ENCODE results near the gene KCNMA1.

KCNMA1 gene

DNA sequence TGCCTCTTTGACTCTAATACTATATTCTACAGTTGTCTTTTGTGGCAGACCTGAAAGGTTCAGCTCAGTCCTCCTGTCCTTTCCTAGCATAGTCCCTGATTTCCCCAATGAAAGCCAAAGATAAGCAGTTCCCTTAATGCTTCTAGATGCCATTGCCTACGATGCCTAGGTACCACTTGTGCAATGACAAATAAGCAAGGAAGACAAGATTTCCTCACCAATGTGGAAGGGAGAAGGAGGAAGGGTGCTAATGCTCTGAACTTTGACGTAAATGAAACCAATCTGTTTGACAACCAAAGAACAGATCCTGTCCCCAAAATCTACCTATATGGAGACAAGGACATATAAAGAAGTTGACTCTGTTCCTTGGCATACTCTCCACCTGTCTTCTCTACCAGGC lies 393.3 kb downstream of the KCNMA1 start:
- H3K27ac ChIP-seq: 0 out of 2 replicates have a peak overlapping the region, but pooled peaks have one; percentile 93
- no peak for TF ChIP-seq ZFX (IDR thresholded peaks at IDR 0.05; ENCODE audit: borderline replicate concordance)
- TF ChIP-seq, protein P1, sequence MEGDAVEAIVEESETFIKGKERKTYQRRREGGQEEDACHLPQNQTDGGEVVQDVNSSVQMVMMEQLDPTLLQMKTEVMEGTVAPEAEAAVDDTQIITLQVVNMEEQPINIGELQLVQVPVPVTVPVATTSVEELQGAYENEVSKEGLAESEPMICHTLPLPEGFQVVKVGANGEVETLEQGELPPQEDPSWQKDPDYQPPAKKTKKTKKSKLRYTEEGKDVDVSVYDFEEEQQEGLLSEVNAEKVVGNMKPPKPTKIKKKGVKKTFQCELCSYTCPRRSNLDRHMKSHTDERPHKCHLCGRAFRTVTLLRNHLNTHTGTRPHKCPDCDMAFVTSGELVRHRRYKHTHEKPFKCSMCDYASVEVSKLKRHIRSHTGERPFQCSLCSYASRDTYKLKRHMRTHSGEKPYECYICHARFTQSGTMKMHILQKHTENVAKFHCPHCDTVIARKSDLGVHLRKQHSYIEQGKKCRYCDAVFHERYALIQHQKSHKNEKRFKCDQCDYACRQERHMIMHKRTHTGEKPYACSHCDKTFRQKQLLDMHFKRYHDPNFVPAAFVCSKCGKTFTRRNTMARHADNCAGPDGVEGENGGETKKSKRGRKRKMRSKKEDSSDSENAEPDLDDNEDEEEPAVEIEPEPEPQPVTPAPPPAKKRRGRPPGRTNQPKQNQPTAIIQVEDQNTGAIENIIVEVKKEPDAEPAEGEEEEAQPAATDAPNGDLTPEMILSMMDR (IDR thresholded peaks at IDR 0.05): no peak

DNA sequence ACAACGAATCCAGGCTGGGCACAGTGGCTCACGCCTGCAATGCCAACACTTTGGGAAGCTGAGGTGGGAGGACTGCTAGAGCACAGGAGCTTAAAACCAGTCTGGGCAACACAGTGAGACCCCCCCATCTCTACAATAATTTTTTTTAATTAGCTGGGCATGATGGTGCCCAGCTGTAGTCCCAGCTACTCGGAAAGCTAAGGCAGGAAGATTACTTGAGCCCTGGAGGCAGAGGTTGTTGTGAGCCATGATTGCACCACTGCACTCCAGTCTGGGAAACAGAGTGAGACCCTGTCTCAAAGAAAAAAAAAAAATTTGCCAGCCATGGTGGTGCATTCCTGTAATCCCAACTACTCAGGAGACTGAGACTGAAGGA lies 396.3 kb downstream of the KCNMA1 start:
- H3K27ac ChIP-seq: peak overlapping the region; percentile 93
- no peak for TF ChIP-seq ZFX (IDR thresholded peaks at IDR 0.05; ENCODE audit: borderline replicate concordance)
- TF ChIP-seq, protein P1 (IDR thresholded peaks at IDR 0.05): no peak

DNA sequence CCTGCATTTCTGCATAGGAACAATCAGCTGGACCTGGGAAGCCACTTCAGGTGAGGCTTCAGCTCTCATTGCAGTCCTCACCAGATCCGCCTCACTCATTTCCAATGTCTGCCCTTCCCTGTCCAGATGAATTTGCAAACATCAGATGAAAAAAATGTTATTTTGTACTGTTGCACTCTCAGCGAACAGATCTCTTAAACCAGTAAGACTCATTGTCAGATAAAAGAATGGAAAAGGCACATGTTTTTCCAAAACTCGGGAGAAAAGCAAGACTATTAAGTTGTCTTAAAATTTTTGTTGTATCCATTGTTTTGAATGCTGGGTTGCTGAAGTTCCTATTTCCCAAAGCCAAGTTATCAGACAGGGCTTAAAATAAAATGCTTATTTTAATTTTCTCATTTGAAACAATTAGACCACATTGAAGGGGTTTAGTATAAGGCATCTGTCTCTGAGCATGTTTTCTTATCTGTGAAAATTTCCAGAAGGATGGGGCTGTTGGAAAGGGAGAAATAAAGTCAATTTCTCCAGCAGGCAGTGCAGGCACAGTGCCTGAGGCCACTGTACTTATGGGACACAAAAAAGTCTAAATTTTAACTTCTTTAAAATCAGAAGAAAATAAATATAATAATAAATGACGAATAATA lies 396.8 kb downstream of the KCNMA1 start:
- TF ChIP-seq ZFX (IDR thresholded peaks at IDR 0.05; ENCODE audit: borderline replicate concordance): no peak
- TF ChIP-seq, protein P1 (IDR thresholded peaks at IDR 0.05): no peak
- peak overlapping the region; percentile 93 for H3K27ac ChIP-seq

DNA sequence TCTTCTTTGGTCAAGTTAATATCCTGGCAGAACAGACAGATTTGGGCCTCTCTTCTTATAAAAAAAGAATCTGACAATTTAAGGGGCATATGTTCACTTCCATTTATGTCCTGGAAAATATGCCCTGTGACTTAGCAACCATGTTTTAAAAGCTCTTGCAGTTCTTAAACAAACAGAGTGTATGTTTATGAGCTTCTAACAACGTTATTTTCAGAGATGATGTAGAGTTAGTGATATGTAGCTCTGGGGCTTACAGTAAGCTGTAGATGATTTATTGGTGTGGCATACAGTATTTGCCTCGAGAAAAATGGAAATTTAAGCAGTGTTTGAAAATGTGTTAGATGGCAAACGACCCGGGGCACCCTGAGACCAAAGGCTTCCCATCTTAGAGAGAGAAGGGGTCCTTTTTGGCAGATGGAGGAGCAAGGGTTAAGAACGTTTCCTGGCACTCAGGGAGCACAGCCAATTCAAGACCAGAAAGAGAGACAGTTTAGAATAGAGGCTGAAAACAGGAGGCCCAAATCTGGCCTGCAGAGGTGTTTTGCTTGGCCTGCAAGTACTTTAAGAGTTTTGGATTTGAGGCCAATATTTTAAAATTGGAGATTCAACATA lies 397.5 kb downstream of the KCNMA1 start:
- TF ChIP-seq ZFX (IDR thresholded peaks at IDR 0.05; ENCODE audit: borderline replicate concordance): no peak
- TF ChIP-seq, protein P1 (IDR thresholded peaks at IDR 0.05): no peak
- H3K27ac ChIP-seq: peak overlapping the region; percentile 93

DNA sequence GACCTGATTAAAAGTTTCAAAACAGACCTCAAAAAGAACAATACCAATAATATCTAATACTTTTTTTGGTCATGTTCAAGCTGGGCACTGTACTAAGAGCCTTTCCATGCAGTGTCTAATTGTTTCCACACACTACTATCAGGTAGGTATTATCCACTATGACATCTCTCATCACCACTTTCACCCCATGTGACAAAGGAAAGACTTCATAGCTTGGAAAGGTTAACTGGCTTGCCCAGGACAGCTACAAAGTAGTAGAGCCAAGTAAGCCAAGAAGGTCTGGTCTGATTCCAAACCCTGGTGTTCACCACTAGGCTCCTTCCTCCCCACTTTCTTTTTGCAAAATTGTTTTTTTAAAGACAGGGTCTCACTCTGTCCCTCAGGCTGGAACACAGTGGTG lies 400.5 kb downstream of the KCNMA1 start:
- no peak overlapping the region for H3K27ac ChIP-seq
- TF ChIP-seq ZFX (IDR thresholded peaks at IDR 0.05; ENCODE audit: borderline replicate concordance): no peak
- TF ChIP-seq, protein P1 (IDR thresholded peaks at IDR 0.05): no peak

DNA sequence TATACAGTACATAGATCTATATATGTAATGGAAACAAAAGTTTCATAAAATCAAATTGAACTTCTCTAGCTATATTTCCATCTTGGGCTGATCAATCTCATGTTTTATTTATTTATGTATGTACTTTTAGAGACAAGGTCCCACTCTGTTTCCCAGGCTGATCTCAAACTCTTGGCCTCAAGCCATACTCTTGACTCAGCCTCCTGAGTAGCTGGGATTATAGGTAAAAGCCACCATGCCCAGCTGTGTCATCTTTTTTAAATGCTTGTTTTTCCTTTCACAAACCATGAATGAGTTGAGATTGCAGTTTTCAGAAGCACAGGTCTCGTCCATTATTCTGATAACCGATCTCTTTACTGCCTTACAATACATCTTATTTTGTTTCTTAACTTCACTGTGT lies 400.9 kb downstream of the KCNMA1 start:
- H3K27ac ChIP-seq: peak overlapping the region; percentile 26; the same call in 1 of the 2 replicates
- TF ChIP-seq, protein P1 (IDR thresholded peaks at IDR 0.05): no peak
- no peak for TF ChIP-seq ZFX (IDR thresholded peaks at IDR 0.05; ENCODE audit: borderline replicate concordance)

DNA sequence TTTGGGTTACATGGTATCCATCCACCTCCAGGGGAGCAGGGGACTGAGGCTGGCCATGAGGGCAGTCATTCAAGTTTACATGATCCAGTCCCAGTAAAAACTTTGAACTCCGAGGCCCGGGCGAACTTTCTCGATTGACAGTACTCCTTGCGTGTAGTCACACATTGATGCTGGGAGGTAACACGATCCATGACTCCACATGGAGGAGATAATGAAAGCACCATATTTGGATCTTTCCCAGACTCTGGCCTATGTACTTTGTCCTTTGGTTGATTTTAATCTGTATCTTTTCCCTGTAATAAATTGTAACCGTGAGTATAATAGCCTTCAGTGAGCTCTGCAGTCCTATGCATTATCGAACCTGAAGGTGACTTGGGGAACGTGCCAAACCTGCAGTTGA lies 401.6 kb downstream of the KCNMA1 start:
- TF ChIP-seq, protein P1 (IDR thresholded peaks at IDR 0.05): no peak
- no peak for TF ChIP-seq ZFX (IDR thresholded peaks at IDR 0.05; ENCODE audit: borderline replicate concordance)
- H3K27ac ChIP-seq: peak overlapping the region; percentile 26; the same call in 1 of the 2 replicates

Data from 22Rv1 (cell line).